SK-N-SH (cell line): ENCODE results near the gene COX6A1. TPM values are rescaled to one million over a fixed set of nuclear protein-coding genes. Genes with fewer than 3 reads are reported as not detected.

Experiments used
- CTCF ChIA-PET: fragments of 300-600, 350-600 bp; formaldehyde crosslinking; extraction: SDS; loops from one replicate; lab custom pipeline; 2021; lab: Yijun Ruan, JAX
- POLR2A ChIA-PET: fragments of 350-600 bp; sonication (Branson Sonifier 250); formaldehyde crosslinking; extraction: SDS; loops from one replicate; lab custom pipeline; 2020; ENCODE audit warnings: antibody characterized with exemption, inconsistent platforms; lab: Yijun Ruan, JAX
- DNase-seq: peaks from one replicate; pipeline ENCODE4 v3.0.0; 2012
- H2AFZ ChIP-seq: fragments of 200-600 bp; sonication (generic); 2 replicates; pipeline ENCODE4 v1.8.1; 2016; ENCODE audit warnings: antibody characterized with exemption, mild to moderate bottlenecking, low read depth
- H3F3A ChIP-seq: fragments of 200-600 bp; sonication (generic); replicated peaks from 2 replicates; pipeline ENCODE3; 2016; ENCODE audit warnings: antibody characterized with exemption, mild to moderate bottlenecking; ENCODE audit not compliant: insufficient read depth
- H3K27ac ChIP-seq, 2 experiments: fragments of 200-500 bp in 1 of 2; fragments of 200-600 bp in 1 of 2; sonication (Bioruptor generic) in 1 of 2; sonication (generic), shearing (Covaris generic) in 1 of 2; 2 replicates each; pipeline versions ENCODE4 v1.5.1 to v1.6.1; 2014 to 2016; ENCODE audit warnings: low read depth in 2 of 2, inconsistent platforms in 1 of 2, low read length in 1 of 2, mild to moderate bottlenecking in 1 of 2, mixed read lengths in 1 of 2
- H3K27me3 ChIP-seq: fragments of 200-600 bp; sonication (generic), shearing (Covaris generic); 2 replicates; pipeline ENCODE4 v1.6.1; 2016; ENCODE audit warnings: mixed run types; ENCODE audit not compliant: insufficient read depth
- H3K36me3 ChIP-seq, 2 experiments: fragments of 200-500 bp in 1 of 2; fragments of 200-600 bp in 1 of 2; sonication (Bioruptor generic) in 1 of 2; sonication (generic) in 1 of 2; replicated peaks in 1 of 2; 2 replicates each; pipeline versions ENCODE3 to v1.5.1; 2014 to 2016; ENCODE audit warnings: low read length in 1 of 2, mild to moderate bottlenecking in 1 of 2; ENCODE audit not compliant: insufficient read depth in 2 of 2, control insufficient read depth in 1 of 2
- H3K4me1 ChIP-seq, 2 experiments: fragments of 200-500 bp in 1 of 2; fragments of 200-600 bp in 1 of 2; sonication (Bioruptor generic) in 1 of 2; sonication (generic), shearing (Covaris generic) in 1 of 2; 2 replicates each; pipeline versions ENCODE4 v1.5.1 to v1.6.1; 2014 to 2016; ENCODE audit warnings: low read depth in 1 of 2, low read length in 1 of 2, mixed run types in 1 of 2; ENCODE audit not compliant: insufficient read depth in 2 of 2, control insufficient read depth in 1 of 2
- H3K4me2 ChIP-seq: fragments of 200-600 bp; sonication (generic), shearing (Covaris generic); 2 replicates; pipeline ENCODE4 v1.6.1; 2017; ENCODE audit warnings: mixed run types
- H3K4me3 ChIP-seq, 2 experiments: fragments of 200-500 bp in 1 of 2; fragments of 200-600 bp in 1 of 2; sonication (Bioruptor generic) in 1 of 2; sonication (generic), shearing (Covaris generic) in 1 of 2; 2 replicates each; pipeline versions ENCODE4 v1.5.1 to v1.8.1; 2014 to 2016; ENCODE audit warnings: low read depth in 2 of 2, inconsistent platforms in 1 of 2, low read length in 1 of 2, mild to moderate bottlenecking in 1 of 2, mixed read lengths in 1 of 2, moderate library complexity in 1 of 2
- H3K79me2 ChIP-seq: fragments of 200-600 bp; sonication (generic); 2 replicates; pipeline ENCODE4 v1.8.1; 2017; ENCODE audit warnings: mild to moderate bottlenecking; ENCODE audit not compliant: insufficient read depth
- H3K9ac ChIP-seq: fragments of 200-600 bp; sonication (generic); 2 replicates; pipeline ENCODE4 v1.6.1; 2017; ENCODE audit warnings: mixed run types
- H3K9me2 ChIP-seq: fragments of 200-600 bp; sonication (generic); 2 replicates; pipeline ENCODE4 v1.6.1; 2017; ENCODE audit warnings: mixed run types
- H3K9me3 ChIP-seq: fragments of 200-600 bp; sonication (generic); 2 replicates; pipeline ENCODE4 v1.6.1; 2017; ENCODE audit warnings: mixed run types, mild to moderate bottlenecking, moderate library complexity
- H4K20me1 ChIP-seq: fragments of 200-600 bp; sonication (generic); 2 replicates; pipeline ENCODE4 v1.6.1; 2017; ENCODE audit warnings: mild to moderate bottlenecking, mixed run types; ENCODE audit not compliant: insufficient read depth
- EP300 ChIP-seq, 2 experiments: IDR thresholded peaks; 2 replicates each; pipeline versions ENCODE4 v1.4.0 to v1.6.1; 2012; ENCODE audit warnings: borderline replicate concordance in 1 of 2, low read depth in 1 of 2, low read length in 1 of 2
- IRF3 ChIP-seq: fragments of 150-350 bp; IDR thresholded peaks from 2 replicates; pipeline ENCODE4 v1.6.1; 2016; ENCODE audit warnings: mild to moderate bottlenecking, low read depth, low read length
- MAX ChIP-seq: IDR thresholded peaks from 2 replicates; pipeline ENCODE4 v1.4.0; 2012; ENCODE audit warnings: low read depth
- MEF2A ChIP-seq: IDR thresholded peaks from 2 replicates; pipeline ENCODE4 v1.4.0; 2012; ENCODE audit warnings: low read depth, borderline replicate concordance
- NFIC ChIP-seq: IDR thresholded peaks from 2 replicates; pipeline ENCODE4 v1.4.0; 2012; ENCODE audit warnings: borderline replicate concordance
- NRF1 ChIP-seq: IDR thresholded peaks from 2 replicates; pipeline ENCODE4 v1.6.1; 2012; ENCODE audit warnings: low read depth, mild to moderate bottlenecking, low read length
- PBX3 ChIP-seq: IDR thresholded peaks from 2 replicates; pipeline ENCODE4; 2012
- POLR2AphosphoS5 ChIP-seq: IDR thresholded peaks from 2 replicates; pipeline ENCODE4 v1.6.1; 2012; ENCODE audit warnings: low read depth, low read length
- REST ChIP-seq: IDR thresholded peaks from 2 replicates; pipeline ENCODE4 v1.6.1; 2012; ENCODE audit warnings: mild to moderate bottlenecking, low read depth, low read length, moderate library complexity
- RFX5 ChIP-seq: IDR thresholded peaks from 2 replicates; pipeline ENCODE4 v1.6.1; 2012; ENCODE audit warnings: mild to moderate bottlenecking, improper control_type of control experiment, low read length
- SIN3A ChIP-seq: IDR thresholded peaks from 2 replicates; pipeline ENCODE4 v1.6.1; 2012; ENCODE audit warnings: low read depth, mild to moderate bottlenecking, low read length, moderate library complexity, borderline replicate concordance
- TAF1 ChIP-seq: IDR thresholded peaks from 2 replicates; pipeline ENCODE4 v1.6.1; 2012; ENCODE audit warnings: low read depth, mild to moderate bottlenecking, low read length, moderate library complexity, borderline replicate concordance
- TCF12 ChIP-seq: IDR thresholded peaks from 2 replicates; pipeline ENCODE4 v1.4.0; 2012
- USF1 ChIP-seq: IDR thresholded peaks from 2 replicates; pipeline ENCODE4 v1.4.0; 2012; ENCODE audit warnings: low read depth, borderline replicate concordance
- USF2 ChIP-seq: fragments of 150-350 bp; IDR thresholded peaks from 2 replicates; pipeline ENCODE4 v1.6.1; 2017; ENCODE audit warnings: antibody characterized with exemption, low read length, low read depth, borderline replicate concordance
- ZBTB33 ChIP-seq: IDR thresholded peaks from 2 replicates; pipeline ENCODE4 v1.4.0; 2012; ENCODE audit warnings: low read depth, borderline replicate concordance
- WGBS: methylation state at CpG from one replicate; pipeline ENCODE4 v1.1.6; 2017; ENCODE audit warnings: low lambda C conversion rate; 5-methylcytosine and 5-hydroxymethylcytosine counted together
- polyA plus RNA-seq, 3 experiments: library from polyadenylated mRNA; depleted of rRNA; stranded (reverse); fragments of >200 nt; gene quantifications; 2 replicates each; pipeline ENCODE4 v1.2.3, GENCODE V29; 2012

Gene COX6A1
- polyA plus RNA-seq, 1 of the 3 experiments (the other 2 are of a cell fraction), result 1,199 TPM

GRCh38 chr12:120444676-120445075 is 6.8 kb downstream of the COX6A1 start:
- Histone ChIP-seq H2AFZ (no peak overlapping the region), H3K36me3 (peaks cover 17 to 54% of the 10 kb centered on the region in 2 experiments), H3K27ac (no peak overlapping the region), H3K9me2 (no peaks in the 10 kb centered on the region), H3K4me1 (peaks cover 0 to 9% of the 10 kb centered on the region in 2 experiments; a peak in 3 of 4 replicates), H3K4me3 (no peak overlapping the region; a peak in 2 of 4 replicates), H3K79me2 (peaks cover 97% of the 10 kb centered on the region), H3K9me3 (no peaks in the 10 kb centered on the region), H3K4me2 (peak overlapping the region; percentile 80), H3F3A (peaks cover 37% of the 10 kb centered on the region), H3K27me3 (no peaks in the 10 kb centered on the region), H4K20me1 (0 out of 2 replicates have a peak, but pooled peaks cover 5% of the 10 kb centered on the region), H3K9ac (no peak overlapping the region)
- 82% methylated on average over 2 of the region's 2 CpGs for WGBS
- POLR2A ChIA-PET, result interaction anchor here (0.7 kb wide), 1 partner anchor 14 kb away, joined by 3 read pairs; no protein-coding TSS in a partner anchor
- no peak for DNase-seq
- CTCF ChIA-PET, result interaction anchor here (1.2 to 1.9 kb wide), 3 partner anchors 8 to 143 kb away, joined by 3 to 6 read pairs (median 4); partner anchors contain the start of gene SIRT4
- TF ChIP-seq REST (no peak), USF2 (no peak), TAF1 (no peak), MAX (no peak), RFX5 (no peak), POLR2AphosphoS5 (no peak), USF1 (no peak), MEF2A (no peak), IRF3 (no peak), NRF1 (no peak), NFIC (no peak), ZBTB33 (no peak), SIN3A (no peak), EP300 (IDR thresholded peaks at IDR 0.05; ENCODE audit: borderline replicate concordance in 1 of 2, low read depth in 1 of 2, low read length in 1 of 2) (no peak), PBX3 (no peak), TCF12 (no peak)
